HFFc6 (cell line): Measurements from ENCODE around the gene TEKT1. TPM values are rescaled to one million over a fixed set of nuclear protein-coding genes. Genes with fewer than 3 reads are reported as not detected.
A peak's percentile ranks its signal among the peaks of the same experiment; 100 is the strongest.
"Not testable (repeated sequence)": the region's sequence is repeated elsewhere in the genome, so short reads cannot be mapped to it uniquely, and the experiment has no call there.

Source experiments
- DNase-seq: peaks from one replicate; pipeline ENCODE4 v3.0.0-alpha.2; 2018
- H3K27ac Mint-ChIP-seq: 2 replicates; pipeline ENCODE4 v1.8.0; 2020; ENCODE audit warnings: mild to moderate bottlenecking, mixed read lengths
- H3K27me3 Mint-ChIP-seq: 2 replicates; pipeline ENCODE4 v1.8.0; 2021; ENCODE audit warnings: mild to moderate bottlenecking, moderate library complexity, mixed read lengths; ENCODE audit not compliant: insufficient read depth
- H3K36me3 Mint-ChIP-seq: 2 replicates; pipeline ENCODE4 v1.8.0; 2021; ENCODE audit warnings: low read depth, mixed read lengths
- H3K4me1 Mint-ChIP-seq: 2 replicates; pipeline ENCODE4 v1.8.0; 2020; ENCODE audit warnings: low read depth, mixed read lengths
- H3K4me3 Mint-ChIP-seq: 2 replicates; pipeline ENCODE4 v1.8.0; 2020; ENCODE audit warnings: mild to moderate bottlenecking, moderate library complexity, mixed read lengths
- H3K9me3 Mint-ChIP-seq: 2 replicates; pipeline ENCODE4 v1.8.0; 2020; ENCODE audit warnings: mild to moderate bottlenecking, mixed read lengths
- long read RNA-seq: library from polyadenylated mRNA; unstranded; transcript quantifications from one replicate; pipeline ENCODE4 v2.0.0, GENCODE V29; 2019
- total RNA-seq, 6 experiments: library from RNA; stranded (reverse); fragmentation: NEBNext Ultra II Directional; extraction: Animal tissue kit (Norgen Biotek cat#: 25700); gene quantifications; 2 replicates in 1 of 6; 3 replicates in 5 of 6; pipeline ENCODE4 v1.2.3, GENCODE V29; 2021
- TF ChIP-seq, protein P1 (sequence below): fragments of 200-600 bp; sonication (generic); IDR thresholded peaks from 2 replicates; pipeline ENCODE4 v1.5.0; 2021; ENCODE audit warnings: antibody characterized with exemption, mild to moderate bottlenecking

Gene TEKT1
- total RNA-seq = not detected
- long read RNA-seq = 0 reads

DNA sequence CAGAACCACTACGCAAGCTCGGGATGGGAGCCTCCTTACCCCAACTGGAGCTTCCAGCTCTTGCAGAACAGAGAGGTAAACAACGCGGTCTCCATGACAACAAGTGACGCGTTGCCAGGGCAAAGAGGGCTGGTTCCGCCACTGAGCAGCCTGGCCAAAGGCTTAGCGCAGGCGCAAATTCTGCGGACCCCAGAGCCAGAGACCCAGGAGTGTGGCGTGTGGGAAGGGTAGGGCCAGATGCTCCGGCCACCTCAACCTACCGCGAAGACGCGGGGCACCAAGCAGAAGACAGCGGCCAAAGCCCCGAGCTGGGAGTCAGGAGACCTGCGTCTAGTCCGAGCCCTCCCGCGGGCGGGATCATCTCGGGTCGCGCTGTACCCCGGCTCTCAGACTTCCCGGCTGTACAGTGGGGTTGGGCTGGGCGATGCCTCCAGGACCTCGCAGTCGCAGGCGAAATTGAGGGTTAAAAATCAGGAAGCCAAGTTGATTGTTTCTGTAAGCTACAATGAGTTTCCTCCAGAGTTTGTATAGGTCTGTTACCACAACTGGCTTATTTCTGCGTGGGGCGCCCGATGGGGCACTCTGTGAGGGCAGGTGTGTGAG is at the start of gene TEKT1:
TSS of gene TEKT1 (minus strand) at position 69 of the 603 bp plus-strand sequence. CDS start 1,353 bp downstream, outside the sequence.
- Mint-ChIP-seq H3K36me3 (no peaks in the 10 kb centered on the region), H3K4me1 (no peaks in the 10 kb centered on the region), H3K4me3 (no peak within 1 kb of the TSS), H3K27me3 (peaks cover 37% of the 10 kb centered on the region), H3K9me3 (no peaks in the 10 kb centered on the region), H3K27ac (no peak within 1 kb of the TSS)
- TF ChIP-seq, protein P1, sequence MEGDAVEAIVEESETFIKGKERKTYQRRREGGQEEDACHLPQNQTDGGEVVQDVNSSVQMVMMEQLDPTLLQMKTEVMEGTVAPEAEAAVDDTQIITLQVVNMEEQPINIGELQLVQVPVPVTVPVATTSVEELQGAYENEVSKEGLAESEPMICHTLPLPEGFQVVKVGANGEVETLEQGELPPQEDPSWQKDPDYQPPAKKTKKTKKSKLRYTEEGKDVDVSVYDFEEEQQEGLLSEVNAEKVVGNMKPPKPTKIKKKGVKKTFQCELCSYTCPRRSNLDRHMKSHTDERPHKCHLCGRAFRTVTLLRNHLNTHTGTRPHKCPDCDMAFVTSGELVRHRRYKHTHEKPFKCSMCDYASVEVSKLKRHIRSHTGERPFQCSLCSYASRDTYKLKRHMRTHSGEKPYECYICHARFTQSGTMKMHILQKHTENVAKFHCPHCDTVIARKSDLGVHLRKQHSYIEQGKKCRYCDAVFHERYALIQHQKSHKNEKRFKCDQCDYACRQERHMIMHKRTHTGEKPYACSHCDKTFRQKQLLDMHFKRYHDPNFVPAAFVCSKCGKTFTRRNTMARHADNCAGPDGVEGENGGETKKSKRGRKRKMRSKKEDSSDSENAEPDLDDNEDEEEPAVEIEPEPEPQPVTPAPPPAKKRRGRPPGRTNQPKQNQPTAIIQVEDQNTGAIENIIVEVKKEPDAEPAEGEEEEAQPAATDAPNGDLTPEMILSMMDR = no peak
- peak; percentile 16 for DNase-seq

DNA sequence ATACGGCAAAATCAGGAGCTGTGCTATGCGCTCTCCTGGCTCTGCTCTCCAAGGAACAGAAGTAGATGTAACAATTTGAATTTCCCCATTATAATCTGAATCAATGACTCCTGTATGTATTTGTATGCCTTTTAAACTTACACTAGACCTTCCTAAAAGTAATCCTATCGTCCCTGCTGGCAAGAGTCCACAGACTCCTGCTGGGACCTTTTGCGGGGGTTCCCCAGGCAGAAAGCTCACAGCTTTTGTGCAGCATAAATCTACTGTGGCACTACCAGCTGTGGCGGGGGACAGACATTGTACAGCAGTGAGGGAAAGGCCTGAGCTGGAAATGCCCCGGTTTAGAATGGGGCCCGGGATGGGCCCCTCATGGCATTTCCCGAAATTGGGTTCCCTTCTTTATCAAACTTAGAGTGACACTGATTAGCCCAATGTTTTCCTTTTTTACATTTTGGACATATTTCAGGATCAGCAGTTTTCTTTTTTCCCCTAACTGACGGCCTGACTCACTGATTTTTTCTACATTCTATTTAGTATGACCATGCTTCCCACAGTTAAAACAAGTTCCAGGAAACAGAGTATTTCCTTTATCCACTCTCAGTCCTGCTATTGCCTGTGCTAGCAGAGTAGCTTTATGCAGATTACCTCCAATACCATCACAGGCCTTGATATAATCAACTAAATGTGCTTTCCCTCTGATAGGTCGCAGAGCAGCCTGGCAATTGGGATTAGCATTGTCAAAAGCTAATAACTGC is 47.9 kb upstream of the TEKT1 start:
- H3K27me3 Mint-ChIP-seq = peaks cover 24% of the 10 kb centered on the region
- not testable (repeated sequence) for DNase-seq, H3K4me1 Mint-ChIP-seq, H3K36me3 Mint-ChIP-seq, H3K27ac Mint-ChIP-seq, H3K4me3 Mint-ChIP-seq
- peaks cover 12% of the 10 kb centered on the region for H3K9me3 Mint-ChIP-seq

DNA sequence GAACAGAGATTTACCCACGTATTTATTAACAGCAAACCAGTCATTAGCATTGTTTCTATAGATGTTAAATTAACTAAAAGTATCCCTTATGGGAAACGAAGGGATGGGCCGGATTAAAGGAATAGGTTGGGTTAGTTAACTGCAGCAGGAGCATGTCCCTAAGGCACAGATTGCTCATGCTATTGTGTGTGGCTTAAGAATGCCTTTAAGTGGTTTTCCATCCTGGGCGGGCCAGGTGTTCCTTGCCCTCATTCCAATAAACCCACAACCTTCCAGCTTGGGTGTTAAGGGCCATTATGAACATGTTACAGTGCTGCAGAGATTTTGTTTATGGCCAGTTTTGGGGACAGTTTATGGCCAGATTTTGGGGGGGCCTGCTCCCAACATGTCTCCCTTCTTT is 43.7 kb upstream of the TEKT1 start:
- H3K27me3 Mint-ChIP-seq, H3K4me1 Mint-ChIP-seq, H3K27ac Mint-ChIP-seq, H3K9me3 Mint-ChIP-seq, H3K4me3 Mint-ChIP-seq, DNase-seq, H3K36me3 Mint-ChIP-seq: not testable (repeated sequence)

DNA sequence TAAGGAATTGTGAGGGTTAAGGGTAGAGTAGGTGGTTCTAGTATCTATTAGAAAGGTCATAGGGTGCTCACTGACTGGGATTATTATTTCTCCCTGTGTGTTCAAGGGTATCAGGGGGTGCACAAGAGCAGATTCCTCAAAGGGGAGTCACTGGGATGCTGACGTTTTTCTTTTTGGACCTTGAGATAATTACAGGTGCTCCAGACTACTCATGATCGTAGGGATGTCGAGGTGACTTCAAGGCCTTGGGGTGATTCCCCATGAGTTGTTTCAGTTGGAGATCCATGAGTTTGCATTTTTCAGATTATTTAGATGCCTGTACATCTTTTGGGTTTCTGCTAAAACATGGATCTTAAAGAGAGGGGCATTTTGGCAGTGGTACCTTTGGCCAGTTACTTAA is 41.4 kb upstream of the TEKT1 start:
- TF ChIP-seq, protein P1 = no peak
- DNase-seq = no peak
- no peak overlapping the region for H3K27ac Mint-ChIP-seq
- no peak overlapping the region for H3K4me3 Mint-ChIP-seq
- no peaks in the 10 kb centered on the region for H3K9me3 Mint-ChIP-seq
- H3K4me1 Mint-ChIP-seq = peaks cover 8% of the 10 kb centered on the region
- no peaks in the 10 kb centered on the region for H3K36me3 Mint-ChIP-seq
- peaks cover 1% of the 10 kb centered on the region for H3K27me3 Mint-ChIP-seq

DNA sequence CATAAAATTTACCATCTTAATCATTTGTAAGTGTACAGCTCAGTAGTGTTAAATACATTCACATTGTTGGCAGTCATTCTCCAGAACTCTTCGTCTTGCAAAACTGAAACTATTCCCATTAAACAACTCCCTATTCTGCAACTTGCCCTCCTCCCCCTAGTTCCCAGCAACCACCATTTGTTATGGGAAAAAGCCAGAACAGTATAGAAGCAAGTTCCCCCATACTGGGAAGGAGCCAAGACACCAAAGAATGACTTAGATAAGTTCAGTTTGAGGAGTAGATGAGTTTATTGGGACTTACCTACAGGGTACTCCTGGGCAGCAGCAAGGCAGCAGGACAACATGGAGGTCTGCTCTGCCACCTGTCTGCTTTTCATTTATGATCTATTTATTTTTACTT is 39.3 kb upstream of the TEKT1 start:
- H3K9me3 Mint-ChIP-seq = no peaks in the 10 kb centered on the region
- TF ChIP-seq, protein P1 = no peak
- peaks cover 8% of the 10 kb centered on the region for H3K4me1 Mint-ChIP-seq
- H3K4me3 Mint-ChIP-seq = no peak overlapping the region
- DNase-seq = no peak
- no peak overlapping the region for H3K27ac Mint-ChIP-seq
- no peaks in the 10 kb centered on the region for H3K36me3 Mint-ChIP-seq
- peaks cover 11% of the 10 kb centered on the region for H3K27me3 Mint-ChIP-seq

DNA sequence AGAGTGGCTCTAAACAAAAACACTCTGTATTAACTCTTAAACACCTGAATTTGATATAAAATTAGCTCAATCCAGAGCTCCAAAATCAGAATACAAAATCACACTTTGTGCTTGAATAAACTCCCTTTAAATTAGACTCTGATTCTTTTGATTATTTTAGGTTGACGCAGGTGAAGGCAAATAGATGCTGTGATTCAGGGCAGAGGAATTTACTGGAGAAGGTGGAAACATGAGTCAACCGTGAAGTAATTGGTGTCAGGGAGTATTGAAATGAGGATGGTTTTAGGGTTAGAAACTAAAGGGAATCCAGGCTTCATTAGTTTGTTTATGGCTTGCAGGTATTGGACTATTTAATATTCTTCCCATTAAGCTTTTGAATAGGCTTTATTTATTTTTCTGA is 37.1 kb upstream of the TEKT1 start:
- no peaks in the 10 kb centered on the region for H3K9me3 Mint-ChIP-seq
- H3K27ac Mint-ChIP-seq = no peak overlapping the region
- TF ChIP-seq, protein P1 = no peak
- H3K4me1 Mint-ChIP-seq = peaks cover 8% of the 10 kb centered on the region
- H3K36me3 Mint-ChIP-seq = no peaks in the 10 kb centered on the region
- H3K27me3 Mint-ChIP-seq = peaks cover 15% of the 10 kb centered on the region
- DNase-seq = no peak
- no peak overlapping the region for H3K4me3 Mint-ChIP-seq
